ENCODE measurements around the gene C3orf18. TPM values are rescaled to one million over a fixed set of nuclear protein-coding genes. Genes with fewer than 3 reads are reported as not detected.

Gene C3orf18
- total and polyA plus RNA-seq, 2 experiments from 2014 or later = 2.9 to 5.6 TPM

GRCh38 chr3:50557106-50557505 lies 10.4 kb downstream of the C3orf18 start:
- Histone ChIP-seq H3K79me2 (no peaks in the 10 kb centered on the region), H3K4me1 (ENCODE audit: insufficient read depth) (peaks cover under 1% of the 10 kb centered on the region), H3K9me2 (replicated peaks; ENCODE audit: insufficient read depth) (no peaks in the 10 kb centered on the region), H4K20me1 (ENCODE audit: insufficient read depth, poor library complexity, severe bottlenecking) (no peaks in the 10 kb centered on the region), H2AFZ (no peak overlapping the region), H3K9me3 (ENCODE audit: low read depth) (no peaks in the 10 kb centered on the region), H3K27me3 (no peaks in the 10 kb centered on the region), H3K4me2 (no peak overlapping the region), H3K36me3 (replicated peaks; ENCODE audit: insufficient read depth, low read depth) (no peaks in the 10 kb centered on the region), H3K27ac (no peak overlapping the region), H3K4me3 (no peak overlapping the region)
- WGBS (ENCODE audit: low lambda C conversion rate, missing lambda C conversion rate) = 72% methylated on average over 8 of the region's 8 CpGs
- TF ChIP-seq EZH2 (IDR thresholded peaks at IDR 0.05; ENCODE audit: borderline replicate concordance) = no peak
- no peak for TF ChIP-seq EZH2phosphoT487 (IDR thresholded peaks at IDR 0.05; ENCODE audit: low read depth, severe bottlenecking, unreplicated experiment)
- TF ChIP-seq, protein P1, sequence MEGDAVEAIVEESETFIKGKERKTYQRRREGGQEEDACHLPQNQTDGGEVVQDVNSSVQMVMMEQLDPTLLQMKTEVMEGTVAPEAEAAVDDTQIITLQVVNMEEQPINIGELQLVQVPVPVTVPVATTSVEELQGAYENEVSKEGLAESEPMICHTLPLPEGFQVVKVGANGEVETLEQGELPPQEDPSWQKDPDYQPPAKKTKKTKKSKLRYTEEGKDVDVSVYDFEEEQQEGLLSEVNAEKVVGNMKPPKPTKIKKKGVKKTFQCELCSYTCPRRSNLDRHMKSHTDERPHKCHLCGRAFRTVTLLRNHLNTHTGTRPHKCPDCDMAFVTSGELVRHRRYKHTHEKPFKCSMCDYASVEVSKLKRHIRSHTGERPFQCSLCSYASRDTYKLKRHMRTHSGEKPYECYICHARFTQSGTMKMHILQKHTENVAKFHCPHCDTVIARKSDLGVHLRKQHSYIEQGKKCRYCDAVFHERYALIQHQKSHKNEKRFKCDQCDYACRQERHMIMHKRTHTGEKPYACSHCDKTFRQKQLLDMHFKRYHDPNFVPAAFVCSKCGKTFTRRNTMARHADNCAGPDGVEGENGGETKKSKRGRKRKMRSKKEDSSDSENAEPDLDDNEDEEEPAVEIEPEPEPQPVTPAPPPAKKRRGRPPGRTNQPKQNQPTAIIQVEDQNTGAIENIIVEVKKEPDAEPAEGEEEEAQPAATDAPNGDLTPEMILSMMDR (IDR thresholded peaks at IDR 0.05; ENCODE audit: poor library complexity) = no peak
- no peak for DNase-seq (ENCODE audit: low spot score)

- no peak overlapping the region for H3K4me2 ChIP-seq
- DNase-seq (ENCODE audit: low spot score) = no peak
- no peaks in the 10 kb centered on the region for H3K9me3 ChIP-seq (ENCODE audit: low read depth)
- 59% methylated on average over 5 of the region's 5 CpGs for WGBS (ENCODE audit: low lambda C conversion rate, missing lambda C conversion rate)
- H3K27me3 ChIP-seq = no peaks in the 10 kb centered on the region
- peaks cover 20% of the 10 kb centered on the region for H3K4me1 ChIP-seq (ENCODE audit: insufficient read depth)
- TF ChIP-seq EZH2phosphoT487 (IDR thresholded peaks at IDR 0.05; ENCODE audit: low read depth, severe bottlenecking, unreplicated experiment) (no peak), EZH2 (IDR thresholded peaks at IDR 0.05; ENCODE audit: borderline replicate concordance) (no peak)
- TF ChIP-seq, protein P1 (IDR thresholded peaks at IDR 0.05; ENCODE audit: poor library complexity) = no peak
- H2AFZ ChIP-seq = no peak overlapping the region
- H3K36me3 ChIP-seq (replicated peaks; ENCODE audit: insufficient read depth, low read depth) = no peaks in the 10 kb centered on the region
- H3K79me2 ChIP-seq = no peaks in the 10 kb centered on the region
- no peak overlapping the region for H3K27ac ChIP-seq
- H4K20me1 ChIP-seq (ENCODE audit: insufficient read depth, poor library complexity, severe bottlenecking) = no peaks in the 10 kb centered on the region
- H3K4me3 ChIP-seq = no peak overlapping the region
- H3K9me2 ChIP-seq (replicated peaks; ENCODE audit: insufficient read depth) = no peaks in the 10 kb centered on the region
Measured at GRCh38 chr3:50554553-50554952, 13.0 kb downstream of the C3orf18 start.

GRCh38 chr3:50552598-50552997 lies 14.9 kb downstream of the C3orf18 start:
- no peaks in the 10 kb centered on the region for H3K36me3 ChIP-seq (replicated peaks; ENCODE audit: insufficient read depth, low read depth)
- no peaks in the 10 kb centered on the region for H3K9me2 ChIP-seq (replicated peaks; ENCODE audit: insufficient read depth)
- no peak overlapping the region for H3K4me2 ChIP-seq
- H3K79me2 ChIP-seq = no peaks in the 10 kb centered on the region
- TF ChIP-seq, protein P1 (IDR thresholded peaks at IDR 0.05; ENCODE audit: poor library complexity) = no peak
- TF ChIP-seq EZH2phosphoT487 (IDR thresholded peaks at IDR 0.05; ENCODE audit: low read depth, severe bottlenecking, unreplicated experiment) (no peak), EZH2 (IDR thresholded peaks at IDR 0.05; ENCODE audit: borderline replicate concordance) (no peak)
- no peak overlapping the region for H3K27ac ChIP-seq
- no peak overlapping the region for H3K4me3 ChIP-seq
- no peak overlapping the region for H2AFZ ChIP-seq
- DNase-seq (ENCODE audit: low spot score) = no peak
- H3K4me1 ChIP-seq (ENCODE audit: insufficient read depth) = peaks cover 20% of the 10 kb centered on the region
- H3K9me3 ChIP-seq (ENCODE audit: low read depth) = no peaks in the 10 kb centered on the region
- H3K27me3 ChIP-seq = no peaks in the 10 kb centered on the region
- no peaks in the 10 kb centered on the region for H4K20me1 ChIP-seq (ENCODE audit: insufficient read depth, poor library complexity, severe bottlenecking)
- 83% methylated on average over 9 of the region's 9 CpGs for WGBS (ENCODE audit: low lambda C conversion rate, missing lambda C conversion rate)
